ENCODE results near the gene PLS1. TPM values are rescaled to one million over a fixed set of nuclear protein-coding genes. Genes with fewer than 3 reads are reported as not detected.

Gene PLS1
- total RNA-seq = 3.2 and 4.4 TPM in 2 replicates

GRCh38 chr3:142595951-142596725 is at the start of gene PLS1:
TSS of gene PLS1 (plus strand) at chr3:142596393. CDS start at chr3:142664238, 67,845 bp downstream.

GRCh38 chr3:142578329-142579223 is 17.6 kb upstream of the PLS1 start, which contains the start of gene ATR:
TSS of gene ATR (minus strand) at chr3:142578733. CDS start at chr3:142578704, 29 bp downstream.

GRCh38 chr3:142723968-142724681 is 127.9 kb downstream of the PLS1 start, which contains the start of gene TRPC1:
TSS of gene TRPC1 (plus strand) at chr3:142724034. CDS start at chr3:142724560, 526 bp downstream.

Other genes with a start within 250 kb of the PLS1 start
- gene XRN1, start 148.4 kb upstream of the PLS1 start, total RNA-seq = 27.9 and 38.6 TPM in 2 replicates
- gene ATR, start 17.7 kb upstream of the PLS1 start, total RNA-seq = 26.6 and 33.3 TPM in 2 replicates
- gene TRPC1, start 127.6 kb downstream of the PLS1 start, total RNA-seq = 14.7 and 14.9 TPM in 2 replicates

Data from epithelial cell of umbilical artery (primary cell).